K562 (cell line): ENCODE measurements around the gene BFSP1. TPM values are rescaled to one million over a fixed set of nuclear protein-coding genes. Genes with fewer than 3 reads are reported as not detected.

Experiments used
- ATAC-seq: fragments of 200-7000 bp; cut with Tn5 transposase; 3 replicates; pipeline ENCODE4 v1.9.1; 2020; ENCODE audit warnings: moderate library complexity
- BruUV-seq: library from RNA; stranded (reverse); fragments of 400-500 nt; replicated peaks from 2 replicates; lab custom pipeline; 2021; lab: Mats Ljungman, UMichigan
- CTCF ChIA-PET: fragments of 300-600 bp; formaldehyde crosslinking; extraction: SDS; loops from one replicate; lab custom pipeline; 2021; ENCODE audit warnings: low intra/inter-chr PET ratio; lab: Yijun Ruan, JAX
- POLR2A ChIA-PET: fragments of 300-600, 350-650 bp; sonication (Branson Sonifier 250); formaldehyde crosslinking; extraction: SDS; loops from one replicate; lab custom pipeline; 2021; ENCODE audit warnings: antibody characterized with exemption, inconsistent platforms; lab: Yijun Ruan, JAX
- DNase-seq, 4 experiments: peaks; one replicate each; pipeline versions ENCODE4 v3.0.0 to v3.0.0-alpha.2; 2011 to 2018; ENCODE audit warnings: low spot score in 3 of 4, mixed read lengths in 3 of 4; ENCODE audit errors: extremely low read depth in 1 of 4
- FAIRE-seq: peaks from 2 replicates; lab custom pipeline; 2011; peaks lifted over from hg19 to GRCh38; lab: Jason Lieb, UNC
- H2AFZ ChIP-seq: 2 replicates; pipeline ENCODE4 v1.6.0; 2011; ENCODE audit warnings: low read depth, low read length, control low read depth, inconsistent platforms
- H3K27ac ChIP-seq: fragments of 200-600 bp; 3 replicates; pipeline ENCODE4 v1.8.0; 2011; ENCODE audit warnings: low read depth, mild to moderate bottlenecking, control low read depth, inconsistent platforms, low read length, moderate library complexity, mixed read lengths; ENCODE audit errors: extremely low read depth
- H3K27me3 ChIP-seq, 2 experiments: fragments of 300-600 bp in 1 of 2; 2 replicates in 1 of 2; 3 replicates in 1 of 2; pipeline versions ENCODE4 v1.6.0 to v1.8.0; 2011; ENCODE audit warnings: inconsistent platforms in 2 of 2, low read length in 2 of 2, mild to moderate bottlenecking in 1 of 2, mixed read lengths in 1 of 2, moderate library complexity in 1 of 2; ENCODE audit not compliant: control insufficient read depth in 2 of 2, insufficient read depth in 2 of 2
- H3K36me3 ChIP-seq: fragments of 300-600 bp; 3 replicates; pipeline ENCODE4 v1.8.0; 2011; ENCODE audit warnings: mild to moderate bottlenecking, low read length, inconsistent platforms; ENCODE audit not compliant: control insufficient read depth, insufficient read depth
- H3K4me1 ChIP-seq, 2 experiments: fragments of 200-600 bp in 1 of 2; replicated peaks in 1 of 2; 2 replicates in 1 of 2; 3 replicates in 1 of 2; pipeline versions ENCODE4 v1.5.1 to v1.8.0; 2011; ENCODE audit warnings: inconsistent platforms in 2 of 2, low read length in 2 of 2, mild to moderate bottlenecking in 1 of 2, mixed read lengths in 1 of 2, moderate library complexity in 1 of 2; ENCODE audit not compliant: control insufficient read depth in 2 of 2, insufficient read depth in 2 of 2
- H3K4me2 ChIP-seq: 2 replicates; pipeline ENCODE4 v1.6.1; 2011; ENCODE audit warnings: low read length, control low read depth, inconsistent platforms, mixed read lengths; ENCODE audit not compliant: insufficient read depth
- H3K4me3 ChIP-seq: fragments of 200-600 bp; sonication (generic), shearing (Covaris generic); 2 replicates; pipeline ENCODE4 v1.5.1; 2016; ENCODE audit warnings: control low read depth, inconsistent platforms
- H3K79me2 ChIP-seq: fragments of 200-600 bp; 3 replicates; pipeline ENCODE4 v1.8.0; 2011; ENCODE audit warnings: low read length, inconsistent platforms; ENCODE audit not compliant: control insufficient read depth, insufficient read depth
- H3K9ac ChIP-seq, 2 experiments: 2 replicates each; pipeline versions ENCODE4 v1.6.0 to v1.6.1; 2011; ENCODE audit warnings: low read depth in 2 of 2, low read length in 2 of 2, control low read depth in 1 of 2, inconsistent platforms in 1 of 2, mild to moderate bottlenecking in 1 of 2, mixed read lengths in 1 of 2; ENCODE audit not compliant: insufficient read depth in 1 of 2
- H3K9me1 ChIP-seq: one replicate; pipeline ENCODE4 v1.6.0; 2011; ENCODE audit warnings: inconsistent platforms, mild to moderate bottlenecking, low read length, moderate library complexity; ENCODE audit not compliant: control insufficient read depth, insufficient read depth
- H3K9me3 ChIP-seq: replicated peaks from 2 replicates; pipeline ENCODE4 v1.5.1; 2011; ENCODE audit warnings: low read depth, low read length, inconsistent platforms; ENCODE audit not compliant: control insufficient read depth, insufficient read depth
- H4K20me1 ChIP-seq: replicated peaks from 2 replicates; pipeline ENCODE4 v1.6.1; 2011; ENCODE audit warnings: low read length, inconsistent platforms, mixed read lengths; ENCODE audit not compliant: control insufficient read depth, insufficient read depth
- ETS2 ChIP-seq: IDR thresholded peaks from 2 replicates; pipeline ENCODE4 v1.6.1; 2016; ENCODE audit warnings: borderline replicate concordance, missing genetic modification characterization, mild to moderate bottlenecking, moderate library complexity, missing compliant biosample characterization; ENCODE audit not compliant: poor library complexity, severe bottlenecking
- FOXP4 ChIP-seq: sonication (generic); formaldehyde crosslinking; IDR thresholded peaks from 2 replicates; pipeline ENCODE4 v1.8.0; 2022; ENCODE audit warnings: mild to moderate bottlenecking, missing genetic modification reagents, borderline replicate concordance
- PTTG1 ChIP-seq: fragments of 450-650 bp; IDR thresholded peaks from 2 replicates; pipeline ENCODE4 v1.6.1; 2016; ENCODE audit warnings: low read depth, mild to moderate bottlenecking, missing genetic modification characterization, missing compliant biosample characterization
- SMARCA4 ChIP-seq: fragments of 450-650 bp; IDR thresholded peaks from 2 replicates; pipeline ENCODE4 v1.6.1; 2016
- SRSF1 ChIP-seq: fragments of 200-400 bp; formaldehyde crosslinking; IDR thresholded peaks from 2 replicates; pipeline ENCODE4 v1.6.1; 2017; ENCODE audit warnings: mild to moderate bottlenecking, low read depth, low read length, moderate library complexity
- TOE1 ChIP-seq, 2 experiments: fragments of 450-650 bp in 1 of 2; sonication (generic) in 1 of 2; formaldehyde crosslinking in 1 of 2; IDR thresholded peaks; 2 replicates each; pipeline versions ENCODE4 v1.7.1 to v1.8.0; 2016 to 2022; ENCODE audit warnings: borderline replicate concordance in 2 of 2, mild to moderate bottlenecking in 2 of 2, antibody characterized with exemption in 1 of 2, inconsistent platforms in 1 of 2, low read depth in 1 of 2, missing genetic modification reagents in 1 of 2, moderate library complexity in 1 of 2
- ZFP30 ChIP-seq: fragments of 250-450 bp; sonication (Bioruptor Pico); IDR thresholded peaks from 2 replicates; pipeline ENCODE4 v1.8.0; 2022; ENCODE audit warnings: moderate library complexity, mild to moderate bottlenecking, inconsistent platforms, borderline replicate concordance
- ZNF239 ChIP-seq: fragments of 250-450 bp; sonication (Bioruptor Pico); IDR thresholded peaks from 2 replicates; pipeline ENCODE4 v1.4.0; 2020; ENCODE audit warnings: mild to moderate bottlenecking
- ZNF24 ChIP-seq: fragments of 450-650 bp; IDR thresholded peaks from 2 replicates; pipeline ENCODE4 v1.6.1; 2016
- ZNF589 ChIP-seq: fragments of 200-800 bp; sonication (Bioruptor generic); IDR thresholded peaks from 2 replicates; pipeline ENCODE4 v1.6.1; 2016; ENCODE audit warnings: low read depth, missing genetic modification characterization, missing compliant biosample characterization
- WGBS: fragments of 100-300 bp; shearing (Covaris generic); methylation state at CpG from one replicate; pipeline ENCODE4 v1.1.6; 2016; ENCODE audit warnings: low coverage, mixed read lengths; ENCODE audit not compliant: insufficient coverage; ENCODE audit errors: missing lambda C conversion rate; 5-methylcytosine and 5-hydroxymethylcytosine counted together
- in situ Hi-C: fragments of 300-500 bp; cut with MboI; formaldehyde crosslinking; loops from 4 replicates; pipeline ENCODE4 v1.15.0; 2018; ENCODE audit warnings: inconsistent platforms, mixed read lengths
- intact Hi-C: fragments of 100-400 bp; cut with micrococcal nuclease; formaldehyde crosslinking; loops from 2 replicates; pipeline ENCODE4 v1.14.2; 2022
- polyA plus RNA-seq, 8 experiments: library from polyadenylated mRNA; depleted of rRNA in 4 of 8; stranded (reverse) in 5 of 8; unstranded in 3 of 8; fragments of >200 nt; fragmentation: Nextera tagmentation in 2 of 8; fragmentation: Illumina TruSeq in 1 of 8; extraction: Ambion mirVana in 2 of 8; extraction: Trizol in 1 of 8; gene quantifications; 2 replicates each; pipeline versions ENCODE4 v1.2.1 to v1.2.3, GENCODE V29; 2011 to 2014; ENCODE audit warnings: inconsistent platforms in 1 of 8, missing spikeins in 1 of 8
- total RNA-seq, 7 experiments: library from RNA; depleted of rRNA in 6 of 7; stranded (reverse); fragments of >200 nt in 6 of 7; fragmentation: Illumina TruSeq in 2 of 7; extraction: Trizol in 2 of 7; gene quantifications; 2 replicates each; pipeline versions ENCODE4 v1.2.1 to v1.2.3, GENCODE V29; 2011 to 2021; ENCODE audit warnings: low replicate concordance in 1 of 7
- TF ChIP-seq, protein P1 (sequence below): sonication (generic); formaldehyde crosslinking; IDR thresholded peaks from 2 replicates; pipeline ENCODE4 v1.8.1; 2023; ENCODE audit warnings: mild to moderate bottlenecking, missing genetic modification reagents
- TF ChIP-seq, protein P2 (sequence below): fragments of 250-450 bp; sonication (Bioruptor Pico); IDR thresholded peaks from 2 replicates; pipeline ENCODE4 v1.5.0; 2022; ENCODE audit warnings: mild to moderate bottlenecking
- TF ChIP-seq, protein P3 (sequence below): IDR thresholded peaks from 2 replicates; pipeline ENCODE4 v1.6.1; 2016; ENCODE audit warnings: missing genetic modification characterization, missing compliant biosample characterization

Gene BFSP1
- total and polyA plus RNA-seq, 9 of the 15 experiments (the other 6 are each of a cell fraction or from before 2014, with no cell fraction given) = 0.09 to 0.86 (median 0.40) TPM

DNA sequence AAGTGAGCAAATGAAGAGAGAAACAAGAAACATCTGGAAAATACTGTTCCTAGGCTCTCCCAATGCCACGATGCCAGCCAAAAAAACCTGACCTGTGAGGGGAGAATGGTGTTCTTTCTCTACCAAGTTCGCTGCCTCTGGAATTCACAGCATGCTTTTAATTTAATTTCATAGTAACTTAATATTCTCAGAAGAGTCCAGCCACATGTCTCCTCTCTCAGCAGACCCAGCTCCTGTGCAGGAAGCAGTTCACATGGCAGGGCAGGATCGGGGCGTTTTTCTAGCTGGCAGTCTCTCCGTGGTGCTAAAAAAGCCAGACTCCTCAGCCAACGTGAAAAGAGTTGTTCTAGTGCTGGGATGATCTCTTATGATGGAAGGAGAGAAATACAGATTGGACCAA is 57.5 kb downstream of the BFSP1 start (continued):
- TF ChIP-seq PTTG1 (tag) = no peak
- TF ChIP-seq, protein P1, sequence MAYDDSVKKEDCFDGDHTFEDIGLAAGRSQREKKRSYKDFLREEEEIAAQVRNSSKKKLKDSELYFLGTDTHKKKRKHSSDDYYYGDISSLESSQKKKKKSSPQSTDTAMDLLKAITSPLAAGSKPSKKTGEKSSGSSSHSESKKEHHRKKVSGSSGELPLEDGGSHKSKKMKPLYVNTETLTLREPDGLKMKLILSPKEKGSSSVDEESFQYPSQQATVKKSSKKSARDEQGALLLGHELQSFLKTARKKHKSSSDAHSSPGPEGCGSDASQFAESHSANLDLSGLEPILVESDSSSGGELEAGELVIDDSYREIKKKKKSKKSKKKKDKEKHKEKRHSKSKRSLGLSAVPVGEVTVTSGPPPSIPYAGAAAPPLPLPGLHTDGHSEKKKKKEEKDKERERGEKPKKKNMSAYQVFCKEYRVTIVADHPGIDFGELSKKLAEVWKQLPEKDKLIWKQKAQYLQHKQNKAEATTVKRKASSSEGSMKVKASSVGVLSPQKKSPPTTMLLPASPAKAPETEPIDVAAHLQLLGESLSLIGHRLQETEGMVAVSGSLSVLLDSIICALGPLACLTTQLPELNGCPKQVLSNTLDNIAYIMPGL = no peak
- TF ChIP-seq, protein P2, sequence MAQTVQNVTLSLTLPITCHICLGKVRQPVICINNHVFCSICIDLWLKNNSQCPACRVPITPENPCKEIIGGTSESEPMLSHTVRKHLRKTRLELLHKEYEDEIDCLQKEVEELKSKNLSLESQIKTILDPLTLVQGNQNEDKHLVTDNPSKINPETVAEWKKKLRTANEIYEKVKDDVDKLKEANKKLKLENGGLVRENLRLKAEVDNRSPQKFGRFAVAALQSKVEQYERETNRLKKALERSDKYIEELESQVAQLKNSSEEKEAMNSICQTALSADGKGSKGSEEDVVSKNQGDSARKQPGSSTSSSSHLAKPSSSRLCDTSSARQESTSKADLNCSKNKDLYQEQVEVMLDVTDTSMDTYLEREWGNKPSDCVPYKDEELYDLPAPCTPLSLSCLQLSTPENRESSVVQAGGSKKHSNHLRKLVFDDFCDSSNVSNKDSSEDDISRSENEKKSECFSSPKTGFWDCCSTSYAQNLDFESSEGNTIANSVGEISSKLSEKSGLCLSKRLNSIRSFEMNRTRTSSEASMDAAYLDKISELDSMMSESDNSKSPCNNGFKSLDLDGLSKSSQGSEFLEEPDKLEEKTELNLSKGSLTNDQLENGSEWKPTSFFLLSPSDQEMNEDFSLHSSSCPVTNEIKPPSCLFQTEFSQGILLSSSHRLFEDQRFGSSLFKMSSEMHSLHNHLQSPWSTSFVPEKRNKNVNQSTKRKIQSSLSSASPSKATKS (CRISPR knock-in tag) = no peak
- TF ChIP-seq SMARCA4 = no peak
- TF ChIP-seq ZNF589 = no peak
- TF ChIP-seq ZFP30 = no peak
- no peak for TF ChIP-seq SRSF1

- H4K20me1 ChIP-seq = no peaks in the 10 kb centered on the region
- no peak for DNase-seq
- TF ChIP-seq TOE1 (IDR thresholded peaks at IDR 0.05; ENCODE audit: borderline replicate concordance) (no peak), TOE1 (CRISPR knock-in tag; IDR thresholded peaks at IDR 0.05; ENCODE audit: borderline replicate concordance, low read depth) (no peak), FOXP4 (CRISPR knock-in tag) (no peak), ZNF24 (no peak), ETS2 (no peak), ZNF239 (CRISPR knock-in tag) (no peak)
- TF ChIP-seq, protein P3, sequence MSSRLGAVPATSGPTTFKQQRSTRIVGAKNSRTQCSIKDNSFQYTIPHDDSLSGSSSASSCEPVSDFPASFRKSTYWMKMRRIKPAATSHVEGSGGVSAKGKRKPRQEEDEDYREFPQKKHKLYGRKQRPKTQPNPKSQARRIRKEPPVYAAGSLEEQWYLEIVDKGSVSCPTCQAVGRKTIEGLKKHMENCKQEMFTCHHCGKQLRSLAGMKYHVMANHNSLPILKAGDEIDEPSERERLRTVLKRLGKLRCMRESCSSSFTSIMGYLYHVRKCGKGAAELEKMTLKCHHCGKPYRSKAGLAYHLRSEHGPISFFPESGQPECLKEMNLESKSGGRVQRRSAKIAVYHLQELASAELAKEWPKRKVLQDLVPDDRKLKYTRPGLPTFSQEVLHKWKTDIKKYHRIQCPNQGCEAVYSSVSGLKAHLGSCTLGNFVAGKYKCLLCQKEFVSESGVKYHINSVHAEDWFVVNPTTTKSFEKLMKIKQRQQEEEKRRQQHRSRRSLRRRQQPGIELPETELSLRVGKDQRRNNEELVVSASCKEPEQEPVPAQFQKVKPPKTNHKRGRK (tag) = no peak
These were observed 59.5 kb downstream of the BFSP1 start for GRCh38 chr20:17471606-17472187.

More at GRCh38 chr20:17471606-17472187, 59.5 kb downstream of the BFSP1 start:
- Histone ChIP-seq H2AFZ (no peak overlapping the region), H3K36me3 (no peaks in the 10 kb centered on the region), H3K27ac (no peak overlapping the region), H3K4me1 (no peaks in the 10 kb centered on the region), H3K4me3 (no peak overlapping the region), H3K4me2 (no peak overlapping the region), H3K79me2 (no peaks in the 10 kb centered on the region), H3K27me3 (peaks cover 0 to 30% of the 10 kb centered on the region in 2 experiments; a peak in 2 of 5 replicates), H3K9me1 (no peaks in the 10 kb centered on the region), H3K9ac (no peak overlapping the region; a peak in 1 of 4 replicates), H3K9me3 (no peaks in the 10 kb centered on the region)
- no peak for ATAC-seq
- ChIA-PET CTCF (no interaction called here), POLR2A (no interaction called here)
- intact Hi-C loops = no loop called here
- in situ Hi-C loops = no loop called here
- BruUV-seq = no TSS peak
- FAIRE-seq = no peak
- WGBS = 2% methylated on average over 9 of the region's 10 CpGs
